HG02840 (cell line): ENCODE data around the gene DSG3.
"Not testable (repeated sequence)": the region's sequence is repeated elsewhere in the genome, so short reads cannot be mapped to it uniquely, and the experiment has no call there.

ENCODE experiments used
- ATAC-seq: cut with Tn5 transposase; IDR thresholded peaks from one replicate; pipeline ENCODE4 v1.9.1; 2021; ENCODE audit warnings: mild to moderate bottlenecking, moderate library complexity, moderate number of reproducible peaks; ENCODE audit not compliant: unreplicated experiment, low FRiP score

The DSG3 gene

GRCh38 chr18:31490833-31491232, 43.3 kb downstream of the DSG3 start:
- no peak for ATAC-seq

DNA sequence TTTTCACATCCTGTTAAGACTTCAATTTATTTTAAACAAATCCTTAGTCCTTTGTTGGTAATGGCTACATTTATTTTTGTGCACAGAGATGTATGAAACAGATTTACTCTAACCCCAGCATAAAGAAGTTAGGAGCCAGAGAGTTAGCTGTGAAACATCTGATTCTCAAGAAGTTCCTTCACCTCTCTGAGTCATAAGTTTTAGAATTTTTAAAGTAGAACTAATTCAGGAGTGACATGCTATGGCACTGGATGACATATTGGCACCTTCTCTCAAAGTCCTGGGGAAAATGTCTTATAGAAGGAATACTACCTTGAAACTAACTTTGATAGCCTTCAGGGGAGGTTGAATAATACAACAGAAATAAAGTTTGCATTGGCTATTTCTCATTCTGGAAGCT, 44.0 kb downstream of the DSG3 start:
- ATAC-seq = no peak

DNA sequence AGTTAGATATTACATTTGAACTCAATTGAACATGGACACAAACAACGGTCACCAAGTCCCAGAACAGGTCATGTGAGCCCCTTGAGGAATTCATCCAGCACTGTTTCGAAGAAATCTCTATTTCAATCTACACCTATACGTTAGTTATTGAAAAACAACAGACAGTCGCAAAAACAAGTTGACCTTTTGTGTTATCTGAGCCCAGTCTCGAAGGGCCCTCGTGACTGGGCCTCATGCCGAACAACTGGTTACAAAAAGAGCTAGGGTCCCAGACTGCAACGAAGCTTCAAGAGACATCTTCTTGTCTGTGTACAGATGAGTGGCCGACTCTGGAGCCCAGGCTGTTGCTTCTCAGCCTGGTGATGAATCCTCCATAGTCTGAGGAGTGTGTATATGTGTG, 45.1 kb downstream of the DSG3 start:
- ATAC-seq = no peak

- ATAC-seq = no peak
These were observed 45.6 kb downstream of the DSG3 start for GRCh38 chr18:31493171-31493570.

DNA sequence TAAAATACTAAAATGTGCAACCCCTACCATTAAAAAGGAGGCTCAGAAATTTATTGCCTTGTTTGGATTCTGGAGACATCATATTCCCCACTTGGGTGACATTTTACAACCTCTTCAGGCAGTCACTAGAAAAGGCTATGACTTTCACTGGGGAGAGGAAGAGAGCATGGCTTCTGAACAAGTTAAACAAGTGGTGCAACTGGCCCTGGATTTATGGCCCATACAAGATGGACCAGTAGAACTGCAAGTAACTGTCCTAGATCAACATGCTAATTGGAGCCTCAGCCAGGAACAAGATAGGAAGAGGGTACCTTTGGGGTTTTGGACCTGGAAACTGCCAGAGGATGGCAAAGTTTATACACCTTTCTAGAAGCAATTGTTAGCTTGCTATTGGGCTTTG, 46.4 kb downstream of the DSG3 start:
- ATAC-seq = no peak

- ATAC-seq = not testable (repeated sequence)
These were observed 47.2 kb downstream of the DSG3 start for GRCh38 chr18:31494705-31495244.

- ATAC-seq = no peak
These were observed 49.9 kb downstream of the DSG3 start for GRCh38 chr18:31497404-31497835.

DNA sequence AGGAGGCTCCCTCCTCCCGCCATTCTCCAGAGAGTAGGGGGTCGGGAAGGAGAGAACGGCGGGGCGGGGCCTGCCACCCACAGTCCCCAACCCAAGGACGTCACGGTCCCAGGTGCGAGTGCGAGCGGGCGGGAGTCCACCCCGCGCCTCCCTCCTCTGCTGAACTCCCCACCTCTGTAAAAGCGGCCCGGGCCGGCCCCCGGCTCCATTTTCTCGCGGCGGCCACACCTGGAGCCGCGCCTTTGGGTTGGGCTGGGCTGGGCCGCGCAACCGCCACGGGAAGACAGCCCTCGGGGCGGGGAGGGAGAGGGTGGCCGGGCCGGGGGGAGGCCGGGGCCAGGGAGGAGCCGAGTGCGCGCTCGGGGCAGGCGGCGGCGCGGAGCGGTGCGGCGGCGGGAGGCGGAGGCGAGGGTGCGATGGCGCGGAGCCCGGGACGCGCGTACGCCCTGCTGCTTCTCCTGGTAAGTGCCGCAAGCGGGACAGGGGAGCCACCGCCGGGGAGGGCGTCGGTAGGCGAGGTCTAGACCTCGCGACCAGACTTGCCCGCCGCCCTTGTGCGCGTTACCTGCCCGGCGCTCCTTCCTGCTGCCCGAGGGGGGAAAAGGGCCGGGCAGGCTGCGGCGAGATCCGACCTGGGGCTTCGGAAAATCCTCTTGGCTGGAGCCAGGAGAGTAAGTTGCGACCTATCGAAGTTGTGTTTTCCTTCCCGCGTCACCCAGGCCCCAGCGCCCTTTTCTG, 50.5 kb downstream of the DSG3 start, which contains the start of gene DSG2:
TSS of gene DSG2 (plus strand) at position 342 of the 738 bp plus-strand sequence. CDS start at position 417, 75 bp downstream.
- ATAC-seq = peak; percentile 40

GRCh38 chr18:31498574-31499524, 51.3 kb downstream of the DSG3 start:
- ATAC-seq = no peak

DNA sequence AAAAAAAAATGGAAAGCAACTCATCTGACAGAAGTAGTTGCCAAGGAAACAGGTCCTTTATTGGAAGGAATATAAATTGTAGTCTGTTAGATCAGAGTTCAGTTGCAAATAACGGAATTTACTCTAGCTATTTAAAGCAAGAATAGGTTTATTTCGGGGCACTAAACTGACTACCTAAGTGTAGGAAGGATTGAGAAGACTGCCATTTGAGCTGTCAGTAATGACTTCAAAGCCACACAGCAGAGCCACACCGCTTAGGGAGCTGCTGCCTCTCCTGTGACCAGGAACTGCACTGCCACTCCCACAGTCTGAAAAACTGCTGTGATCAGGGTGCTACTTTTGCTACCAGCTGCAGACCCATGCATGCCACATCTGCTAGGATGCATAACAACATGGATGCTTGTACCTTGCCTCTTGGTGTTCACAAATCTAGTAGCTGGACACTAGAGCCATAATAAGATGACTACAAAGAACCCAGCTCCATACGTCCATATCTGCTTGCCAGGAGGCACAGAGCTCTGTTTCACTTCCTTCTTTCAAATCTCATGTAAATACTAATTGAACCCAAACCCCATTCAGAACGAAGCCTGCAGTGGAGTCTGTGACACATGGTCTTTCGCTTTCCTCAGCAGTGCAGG, 52.6 kb downstream of the DSG3 start:
- peak; percentile 87 for ATAC-seq

DNA sequence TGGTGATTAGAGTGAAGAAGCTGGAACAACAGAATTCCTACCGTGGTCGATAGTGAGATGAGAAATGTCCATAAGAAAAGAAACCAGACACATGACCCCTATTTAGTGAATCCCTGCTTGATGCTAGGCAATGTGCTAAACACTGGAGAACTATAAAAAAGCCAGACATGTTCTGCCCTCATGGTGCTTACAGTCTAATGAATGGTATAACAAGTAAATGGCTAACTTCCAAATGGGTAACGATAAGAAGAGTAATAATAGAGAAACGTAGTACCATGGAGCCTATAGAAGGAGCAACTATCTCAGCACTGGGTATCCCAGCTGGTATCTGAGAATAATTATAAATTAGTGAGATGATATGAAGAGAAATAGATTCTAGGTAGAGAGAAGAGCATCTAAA, 55.5 kb downstream of the DSG3 start:
- no peak for ATAC-seq

GRCh38 chr18:31504455-31505147, 57.1 kb downstream of the DSG3 start:
- ATAC-seq = no peak

DNA sequence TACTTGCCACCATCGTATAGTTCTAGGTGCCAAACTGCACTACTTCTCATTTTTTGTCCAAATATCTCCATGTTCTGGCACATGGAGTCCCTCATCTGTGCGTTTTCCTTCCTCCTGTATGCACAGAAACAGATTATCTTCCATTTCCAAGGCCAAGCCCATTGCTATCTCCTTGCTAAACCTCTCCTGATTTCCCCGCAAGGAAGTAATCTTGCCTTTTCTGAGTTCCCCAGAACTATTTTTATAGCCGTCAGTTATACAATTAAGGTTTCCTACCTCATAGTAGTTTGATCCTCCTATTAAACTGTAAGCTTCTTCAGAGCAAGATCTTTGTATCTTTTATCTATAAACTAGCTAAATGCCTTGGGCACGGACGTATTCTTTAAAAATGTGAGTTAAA, 57.6 kb downstream of the DSG3 start:
- no peak for ATAC-seq

DNA sequence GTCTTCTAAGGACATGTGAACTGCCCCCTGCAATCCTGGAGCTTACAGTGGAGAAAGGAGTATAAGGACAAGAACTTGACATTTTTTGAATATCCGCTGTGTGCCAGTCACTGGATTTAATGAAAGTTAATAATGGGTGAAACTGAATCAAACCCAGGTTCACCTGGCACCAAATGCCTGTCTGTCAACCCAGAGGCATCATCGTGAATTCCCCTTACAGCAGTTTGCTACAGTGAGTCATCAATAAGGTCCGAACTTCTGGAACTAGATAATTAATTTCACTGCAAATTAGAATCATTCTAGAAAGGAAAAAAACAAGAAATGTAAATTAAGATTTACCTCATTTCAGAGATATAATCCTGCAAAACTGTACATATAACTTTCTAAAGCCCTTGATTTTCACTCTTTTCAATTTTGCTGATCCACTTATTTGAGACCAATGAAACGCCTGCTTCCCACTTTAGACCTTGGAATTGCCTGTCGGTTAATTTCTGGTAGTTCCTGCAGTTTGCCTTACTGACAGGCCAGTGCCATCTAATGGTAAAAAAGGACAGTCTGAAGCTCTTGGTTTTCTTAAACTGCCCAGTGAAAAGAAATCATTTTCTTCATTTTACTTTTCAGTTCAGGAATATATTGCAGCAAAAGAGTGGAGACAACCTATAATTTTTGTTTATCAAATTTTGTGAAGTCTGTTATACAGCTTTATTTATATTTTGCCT, 58.6 kb downstream of the DSG3 start:
- ATAC-seq = no peak

DNA sequence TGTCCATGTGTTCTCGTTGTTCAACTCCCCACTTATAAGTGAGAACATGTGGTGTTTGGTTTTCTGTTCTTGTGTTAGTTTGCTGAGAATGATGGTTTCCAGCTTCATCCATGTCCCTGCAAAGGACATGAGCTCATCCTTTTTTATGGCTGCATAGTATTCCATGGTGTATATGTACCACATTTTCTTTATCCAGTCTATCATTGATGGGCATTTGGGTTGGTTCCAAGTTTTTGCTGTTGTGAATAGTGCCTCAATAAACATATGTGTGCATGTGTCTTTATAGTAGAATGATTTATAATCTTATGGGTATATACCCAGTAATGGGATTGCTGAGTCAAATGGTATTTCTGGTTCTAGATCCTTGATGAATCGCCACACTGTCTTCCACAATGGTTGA, 59.6 kb downstream of the DSG3 start:
- not testable (repeated sequence) for ATAC-seq

GRCh38 chr18:31508781-31509180, 61.2 kb downstream of the DSG3 start:
- ATAC-seq = no peak

- ATAC-seq = no peak
These were observed 62.0 kb downstream of the DSG3 start for GRCh38 chr18:31509571-31509970.

GRCh38 chr18:31510319-31510718, 62.8 kb downstream of the DSG3 start:
- ATAC-seq = no peak

- no peak for ATAC-seq
These were observed 63.6 kb downstream of the DSG3 start for GRCh38 chr18:31511098-31511497.
